GM18907 (cell line): ENCODE measurements around the gene ADSS2.
"Not testable (repeated sequence)": the region's sequence is repeated elsewhere in the genome, so short reads cannot be mapped to it uniquely, and the experiment has no call there.

ENCODE experiments used
- ATAC-seq: cut with Tn5 transposase; IDR thresholded peaks from one replicate; pipeline ENCODE4 v1.9.1; 2021; ENCODE audit warnings: mild to moderate bottlenecking, moderate library complexity; ENCODE audit not compliant: unreplicated experiment

Gene ADSS2

GRCh38 chr1:244451539-244451950, at the start of gene ADSS2:
ADSS2 (minus strand) TSS chr1:244451909; CDS start chr1:244451817, 92 bp downstream.
- ATAC-seq: no peak

- not testable (repeated sequence) for ATAC-seq
Measured at GRCh38 chr1:244500515-244500914, 48.8 kb upstream of the ADSS2 start.

- not testable (repeated sequence) for ATAC-seq
Measured at GRCh38 chr1:244499484-244499883, 47.8 kb upstream of the ADSS2 start.

- no peak for ATAC-seq
Measured at GRCh38 chr1:244497805-244498204, 46.1 kb upstream of the ADSS2 start.

GRCh38 chr1:244496186-244496585, 44.5 kb upstream of the ADSS2 start:
- ATAC-seq: no peak

GRCh38 chr1:244494653-244495052, 42.9 kb upstream of the ADSS2 start:
- ATAC-seq: no peak

GRCh38 chr1:244484971-244485370, 33.3 kb upstream of the ADSS2 start:
- ATAC-seq: not testable (repeated sequence)

- no peak for ATAC-seq
Measured at GRCh38 chr1:244473059-244473605, 21.4 kb upstream of the ADSS2 start.

- no peak for ATAC-seq
Measured at GRCh38 chr1:244466724-244467123, 15.0 kb upstream of the ADSS2 start.

GRCh38 chr1:244461245-244462071, 9.7 kb upstream of the ADSS2 start, which contains the start of gene CATSPERE:
CATSPERE (plus strand) TSS chr1:244461273; CDS start chr1:244461430, 157 bp downstream.
- peak; percentile 98 for ATAC-seq

GRCh38 chr1:244460197-244460596, 8.5 kb upstream of the ADSS2 start:
- ATAC-seq: no peak

GRCh38 chr1:244458781-244459180, 7.1 kb upstream of the ADSS2 start:
- no peak for ATAC-seq

GRCh38 chr1:244456586-244456985, 4.9 kb upstream of the ADSS2 start:
- no peak for ATAC-seq

- ATAC-seq: no peak
Measured at GRCh38 chr1:244454412-244454811, 2.7 kb upstream of the ADSS2 start.

- ATAC-seq: peak; percentile 95
Measured at GRCh38 chr1:244451951-244452795, 464 bp upstream of the ADSS2 start.

GRCh38 chr1:244450597-244451538, 841 bp downstream of the ADSS2 start:
- ATAC-seq: peak; percentile 22

- ATAC-seq: no peak
Measured at GRCh38 chr1:244449936-244450508, 1.7 kb downstream of the ADSS2 start.

- no peak for ATAC-seq
Measured at GRCh38 chr1:244448279-244449036, 3.3 kb downstream of the ADSS2 start.

- no peak for ATAC-seq
Measured at GRCh38 chr1:244447552-244447951, 4.2 kb downstream of the ADSS2 start.
